ENCODE data around the gene CARD19. TPM values are rescaled to one million over a fixed set of nuclear protein-coding genes. Genes with fewer than 3 reads are reported as not detected.
A peak's percentile ranks its signal among the peaks of the same experiment; 100 is the strongest.

Gene CARD19
- total and polyA plus RNA-seq, 2 donors (not counting 1 experiment from before 2014, with no cell fraction given), result 31.9 to 63.4 TPM

DNA sequence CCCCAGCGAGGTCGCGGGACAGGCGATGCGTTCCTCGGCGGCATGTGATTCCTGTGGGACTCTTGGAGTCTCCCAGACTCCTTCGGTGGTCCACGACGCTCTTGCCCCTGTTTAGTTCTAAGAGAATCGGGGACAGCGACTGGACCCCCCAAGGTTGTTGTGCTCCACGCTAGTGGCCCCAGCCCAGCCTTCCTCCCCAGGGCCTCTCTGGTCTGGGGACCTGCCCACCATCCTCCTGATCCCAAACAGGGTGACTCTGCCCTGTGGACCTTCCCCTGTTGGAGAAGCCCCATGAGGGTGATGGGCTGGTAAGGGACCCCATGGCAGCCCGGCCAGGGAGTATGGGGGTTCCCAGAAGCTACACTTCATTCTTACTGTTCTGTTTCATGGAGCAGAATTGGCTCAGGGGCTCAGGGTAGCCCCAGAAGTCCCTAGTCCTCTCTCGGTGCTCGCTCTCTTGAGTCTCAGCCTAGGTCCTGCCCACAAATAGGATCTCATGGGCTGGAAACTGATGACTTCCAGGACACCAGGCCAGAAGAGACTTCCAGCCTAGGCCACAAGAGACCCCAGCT lies 880 bp downstream of the CARD19 start:
- Histone ChIP-seq H2AFZ (ENCODE audit: insufficient read depth, low read depth, low read length, poor library complexity, severe bottlenecking) (peak overlapping the region; percentile 82), H3K36me3 (replicated peaks in 1 of 2; ENCODE audit: control extremely low read depth in 1 of 2, control insufficient read depth in 1 of 2, extremely low read depth in 1 of 2, insufficient read depth in 2 of 2, low read length in 1 of 2) (no peaks in the 10 kb centered on the region), H3K27ac (ENCODE audit: low read length in 2 of 2) (peak overlapping the region; percentile 19 to 74), H3K27me3 (replicated peaks in 1 of 4; ENCODE audit: control extremely low read depth in 1 of 4, control insufficient read depth in 3 of 4, insufficient read depth in 4 of 4, low read length in 3 of 4) (no peaks in the 10 kb centered on the region), H3K9me3 (ENCODE audit: control extremely low read depth in 1 of 3, control insufficient read depth in 2 of 3, insufficient read depth in 1 of 3, low read length in 2 of 3) (peaks cover 0 to 4% (median 0%) of the 10 kb centered on the region in 3 donors), H4K20me1 (ENCODE audit: control insufficient read depth, insufficient read depth, low read length, poor library complexity, severe bottlenecking) (peaks cover 9% of the 10 kb centered on the region), H3K9ac (ENCODE audit: low read length) (peak overlapping the region; percentile 86), H3K4me3 (ENCODE audit: control extremely low read depth in 1 of 5, extremely low read depth in 1 of 5, insufficient read depth in 1 of 5, low read depth in 2 of 5, low read length in 4 of 5) (peak overlapping the region; percentile 51 to 82 (median 70)), H3K4me1 (ENCODE audit: control insufficient read depth in 2 of 2, insufficient read depth in 2 of 2, low read length in 2 of 2) (peaks cover 55 to 69% of the 10 kb centered on the region in 2 donors), H3K4me2 (replicated peaks; ENCODE audit: low read depth, low read length, poor library complexity, severe bottlenecking) (peak overlapping the region; percentile 76), H3K79me2 (ENCODE audit: control insufficient read depth, insufficient read depth, low read length) (peaks cover 32% of the 10 kb centered on the region)
- CTCF ChIA-PET, result interaction anchor here (0.8 to 4.7 kb wide), 5 partner anchors 10 to 140 kb away, joined by 3 to 25 read pairs (median 5); no protein-coding TSS in a partner anchor
- Mint-ChIP-seq H3K4me3 (peak overlapping the region; percentile 87), H3K27me3 (no peaks in the 10 kb centered on the region), H3K27ac (peak overlapping the region; percentile 83), H3K4me1 (peaks cover 66% of the 10 kb centered on the region), H3K9me3 (ENCODE audit: insufficient read depth) (no peaks in the 10 kb centered on the region)
- 6% methylated on average over 16 of the region's 16 CpGs for WGBS (ENCODE audit: insufficient coverage)
- DNase-seq (no peak), ATAC-seq (ENCODE audit: low read depth) (no peak)
- intact Hi-C loops (cut with micrococcal nuclease), result loop anchor here (1.0 to 10.0 kb wide), 7 partner anchors 69 to 982 kb away; partner anchors contain the start of genes FAM120AOS, SPTLC1 and ZNF484
- POLR2A ChIA-PET, result interaction anchor here (1.5 to 3.3 kb wide), 3 partner anchors 10 to 133 kb away, joined by 6 to 31 read pairs (median 9); no protein-coding TSS in a partner anchor
- TF ChIP-seq, protein P1, sequence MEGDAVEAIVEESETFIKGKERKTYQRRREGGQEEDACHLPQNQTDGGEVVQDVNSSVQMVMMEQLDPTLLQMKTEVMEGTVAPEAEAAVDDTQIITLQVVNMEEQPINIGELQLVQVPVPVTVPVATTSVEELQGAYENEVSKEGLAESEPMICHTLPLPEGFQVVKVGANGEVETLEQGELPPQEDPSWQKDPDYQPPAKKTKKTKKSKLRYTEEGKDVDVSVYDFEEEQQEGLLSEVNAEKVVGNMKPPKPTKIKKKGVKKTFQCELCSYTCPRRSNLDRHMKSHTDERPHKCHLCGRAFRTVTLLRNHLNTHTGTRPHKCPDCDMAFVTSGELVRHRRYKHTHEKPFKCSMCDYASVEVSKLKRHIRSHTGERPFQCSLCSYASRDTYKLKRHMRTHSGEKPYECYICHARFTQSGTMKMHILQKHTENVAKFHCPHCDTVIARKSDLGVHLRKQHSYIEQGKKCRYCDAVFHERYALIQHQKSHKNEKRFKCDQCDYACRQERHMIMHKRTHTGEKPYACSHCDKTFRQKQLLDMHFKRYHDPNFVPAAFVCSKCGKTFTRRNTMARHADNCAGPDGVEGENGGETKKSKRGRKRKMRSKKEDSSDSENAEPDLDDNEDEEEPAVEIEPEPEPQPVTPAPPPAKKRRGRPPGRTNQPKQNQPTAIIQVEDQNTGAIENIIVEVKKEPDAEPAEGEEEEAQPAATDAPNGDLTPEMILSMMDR (IDR thresholded peaks at IDR 0.05), result no peak
- TF ChIP-seq EZH2 (IDR thresholded peaks at IDR 0.05; ENCODE audit: borderline replicate concordance, insufficient read depth, low read depth, low read length, poor library complexity, severe bottlenecking), result no peak
